GM21360 (cell line): ENCODE results near the gene TEDC1.

ENCODE experiments used
- ATAC-seq: cut with Tn5 transposase; IDR thresholded peaks from one replicate; pipeline ENCODE4 v1.9.1; 2021; ENCODE audit warnings: mild to moderate bottlenecking, moderate library complexity; ENCODE audit not compliant: unreplicated experiment

Gene TEDC1

GRCh38 chr14:105473033-105473676, 17.9 kb upstream of the TEDC1 start:
- ATAC-seq = no peak

- no peak for ATAC-seq
These were observed 17.2 kb upstream of the TEDC1 start for GRCh38 chr14:105473677-105474482.

GRCh38 chr14:105474483-105475268, 16.4 kb upstream of the TEDC1 start, which contains the start of gene CRIP2:
Gene CRIP2, plus strand, starts transcription at chr14:105474821. Its CDS starts 42 bp downstream, at chr14:105474863.
- ATAC-seq = no peak

DNA sequence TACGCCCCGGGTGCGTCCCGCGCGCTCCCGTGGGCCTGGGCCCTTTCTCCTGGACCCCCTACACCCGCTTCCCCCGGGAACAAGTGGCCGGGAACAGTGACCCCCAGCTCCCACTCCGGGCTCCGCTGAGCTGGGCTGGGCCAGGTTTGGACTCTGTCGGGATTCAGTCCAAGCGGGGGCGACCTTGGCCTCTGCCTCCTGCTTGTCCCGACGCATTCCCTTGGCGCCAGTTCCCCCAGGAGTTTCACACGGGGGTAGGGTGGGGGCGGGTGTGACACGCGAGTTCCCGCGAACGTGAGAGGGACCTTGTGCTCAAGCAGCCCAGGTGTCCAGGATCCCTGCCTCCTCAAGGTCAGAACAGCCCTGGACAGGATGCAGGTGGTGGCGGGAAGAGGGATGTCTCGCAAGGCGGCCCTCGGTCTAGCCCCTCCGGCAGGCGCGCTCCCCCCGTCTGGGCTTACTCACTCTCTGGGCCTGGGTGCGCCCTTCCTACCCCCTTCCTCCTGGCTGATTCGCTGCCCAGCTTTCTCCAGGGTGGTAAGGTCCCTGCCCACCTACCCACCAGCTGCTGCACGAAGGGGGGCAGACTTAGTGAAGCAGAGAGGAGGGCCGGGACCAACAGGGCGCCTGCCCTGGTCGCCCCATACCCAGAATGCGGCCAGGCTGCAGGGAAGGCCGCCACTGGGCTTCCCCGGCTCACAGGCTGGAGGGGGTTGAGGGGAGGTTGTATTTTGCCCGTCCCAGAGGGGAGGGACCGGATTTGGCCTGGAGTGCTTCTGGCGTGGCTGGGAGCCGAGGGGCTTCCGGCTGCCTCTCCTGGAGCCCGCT, 15.6 kb upstream of the TEDC1 start:
- ATAC-seq = no peak

DNA sequence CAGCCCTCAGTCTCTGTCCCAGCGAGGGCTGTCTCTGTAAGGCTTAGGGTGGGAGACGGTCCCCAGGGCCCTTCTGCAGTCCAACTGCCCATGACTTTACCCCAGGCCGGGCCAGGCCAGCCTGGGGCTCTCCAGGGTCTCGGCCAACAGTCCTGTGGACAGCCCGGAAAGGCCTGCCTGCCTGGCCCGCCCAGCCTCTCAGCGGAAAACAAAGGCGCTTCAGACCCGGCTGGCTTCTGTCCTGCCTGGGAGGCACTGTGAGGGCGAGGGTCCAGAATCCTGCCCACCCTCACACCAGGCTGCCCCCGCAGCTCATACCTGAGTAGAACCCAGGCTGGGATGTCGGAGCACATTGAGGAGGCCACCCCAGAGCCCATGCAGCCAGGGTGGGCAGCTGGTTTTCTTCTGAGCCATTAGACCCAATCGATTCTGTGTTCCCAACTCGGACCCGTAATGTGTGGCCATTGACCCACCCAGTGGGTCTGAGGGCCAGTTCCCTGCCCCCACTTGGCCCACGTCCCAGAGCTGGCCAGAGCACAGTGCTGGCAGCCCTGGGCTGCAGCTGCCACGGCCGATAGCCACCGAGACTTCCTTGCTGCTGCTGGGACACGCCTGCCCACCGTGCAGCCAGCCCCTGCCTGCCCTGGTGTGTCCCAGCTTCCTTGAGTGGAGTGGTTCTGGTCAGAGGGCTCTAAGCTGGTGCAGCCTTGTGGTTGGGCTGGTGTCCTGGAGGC, 14.8 kb upstream of the TEDC1 start:
- no peak for ATAC-seq

DNA sequence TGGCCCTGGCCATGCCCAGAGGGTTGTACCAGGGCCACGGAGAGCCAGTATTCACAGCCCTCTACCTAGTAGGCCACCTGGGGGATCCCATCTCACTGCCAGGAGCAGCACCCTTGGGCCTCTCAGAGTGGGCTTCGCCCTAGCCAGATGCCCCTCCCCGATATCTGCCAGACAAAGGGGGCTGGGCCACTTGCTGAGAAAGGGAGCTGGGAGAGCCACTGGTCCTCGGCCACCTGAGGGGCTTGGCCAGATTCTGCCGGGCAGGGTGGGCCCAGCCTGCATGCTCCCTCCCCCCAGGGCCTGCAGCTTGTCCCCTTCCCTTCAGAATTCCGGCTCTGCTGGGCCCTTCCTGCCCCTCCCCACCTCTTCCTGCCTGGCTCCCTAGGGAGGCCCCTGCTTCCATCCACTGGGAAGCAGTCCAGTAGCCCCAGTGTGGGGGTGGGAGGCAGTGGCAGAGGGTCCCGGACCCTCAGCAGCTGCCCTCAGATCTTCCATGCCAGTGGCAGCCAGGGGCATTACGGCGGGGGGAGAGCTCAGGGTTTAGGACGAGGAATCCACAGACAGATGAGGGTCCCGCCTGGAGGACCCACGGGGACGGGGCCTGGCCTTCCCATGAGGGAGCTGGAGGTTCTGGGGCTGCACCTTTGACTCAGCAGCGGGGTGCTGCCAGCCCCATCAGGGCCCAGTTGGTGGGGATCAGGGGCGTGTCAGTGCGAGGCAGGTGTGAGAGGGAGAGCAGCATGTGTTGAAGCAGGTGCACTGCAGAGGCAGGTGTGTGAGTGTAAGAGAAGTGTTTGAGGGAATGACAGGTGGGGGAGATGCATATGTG, 14.0 kb upstream of the TEDC1 start:
- no peak for ATAC-seq

DNA sequence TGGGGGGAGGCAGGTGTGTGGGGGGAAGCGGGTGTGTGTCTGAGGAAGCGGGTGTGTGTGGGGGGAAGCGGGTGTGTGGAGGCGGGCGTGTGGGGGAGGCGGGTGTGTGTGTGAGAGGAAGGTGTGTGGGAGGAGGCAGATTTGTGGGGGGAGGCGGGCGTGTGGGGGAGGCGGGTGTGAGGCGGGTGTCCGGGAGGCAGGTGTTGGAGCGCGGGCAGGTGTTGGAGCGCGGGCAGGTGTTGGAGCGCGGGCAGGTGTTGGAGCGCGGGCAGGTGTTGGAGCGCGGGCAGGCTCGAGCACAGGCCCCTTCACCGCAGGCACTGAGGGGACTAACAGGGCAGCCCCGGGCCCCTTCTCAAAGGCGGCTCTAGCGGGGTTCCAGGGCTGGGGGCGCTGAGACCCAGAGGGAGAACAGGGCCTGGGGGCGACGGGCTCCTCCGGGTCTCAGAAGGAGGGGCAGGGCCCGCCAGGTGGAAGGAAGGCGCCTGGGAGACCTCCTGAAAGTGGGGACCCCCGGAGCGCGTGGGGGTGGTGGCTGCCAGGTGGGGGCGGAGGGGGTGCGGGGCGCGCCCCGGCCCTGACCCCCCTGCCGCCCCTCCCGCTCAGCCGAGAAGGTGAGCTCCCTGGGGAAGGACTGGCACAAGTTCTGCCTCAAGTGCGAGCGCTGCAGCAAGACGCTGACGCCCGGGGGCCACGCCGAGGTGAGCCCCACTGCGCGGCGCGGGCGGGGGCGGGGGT, 13.2 kb upstream of the TEDC1 start:
- no peak for ATAC-seq

DNA sequence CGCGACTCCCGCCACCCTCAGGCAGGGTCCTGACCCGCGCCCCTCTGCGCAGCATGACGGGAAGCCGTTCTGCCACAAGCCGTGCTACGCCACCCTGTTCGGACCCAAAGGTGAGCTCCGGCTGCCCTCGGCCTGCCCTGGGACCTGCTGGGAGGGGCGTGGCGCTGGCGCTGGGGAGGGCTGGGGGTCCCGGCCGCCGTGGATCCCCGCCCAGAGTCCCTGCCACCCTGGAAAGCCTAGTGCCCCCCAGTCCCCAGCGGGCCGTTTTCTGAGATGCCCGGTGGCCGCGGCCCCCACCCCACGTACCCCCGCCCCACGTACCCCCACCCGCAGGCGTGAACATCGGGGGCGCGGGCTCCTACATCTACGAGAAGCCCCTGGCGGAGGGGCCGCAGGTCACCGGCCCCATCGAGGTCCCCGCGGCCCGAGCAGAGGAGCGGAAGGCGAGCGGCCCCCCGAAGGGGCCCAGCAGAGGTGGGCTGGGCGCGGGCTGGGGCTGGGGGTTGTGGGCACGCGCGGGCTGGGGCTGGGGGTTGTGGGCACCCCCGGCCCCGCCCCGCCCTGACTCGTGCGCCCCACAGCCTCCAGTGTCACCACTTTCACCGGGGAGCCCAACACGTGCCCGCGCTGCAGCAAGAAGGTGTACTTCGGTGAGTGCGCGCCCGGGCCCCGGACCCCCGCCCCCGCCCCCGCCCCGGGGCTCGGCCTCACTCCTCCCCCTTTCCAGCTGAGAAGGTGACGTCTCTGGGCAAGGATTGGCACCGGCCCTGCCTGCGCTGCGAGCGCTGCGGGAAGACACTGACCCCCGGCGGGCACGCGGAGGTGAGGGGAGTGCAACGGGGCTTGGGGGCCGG, 12.4 kb upstream of the TEDC1 start:
- no peak for ATAC-seq

DNA sequence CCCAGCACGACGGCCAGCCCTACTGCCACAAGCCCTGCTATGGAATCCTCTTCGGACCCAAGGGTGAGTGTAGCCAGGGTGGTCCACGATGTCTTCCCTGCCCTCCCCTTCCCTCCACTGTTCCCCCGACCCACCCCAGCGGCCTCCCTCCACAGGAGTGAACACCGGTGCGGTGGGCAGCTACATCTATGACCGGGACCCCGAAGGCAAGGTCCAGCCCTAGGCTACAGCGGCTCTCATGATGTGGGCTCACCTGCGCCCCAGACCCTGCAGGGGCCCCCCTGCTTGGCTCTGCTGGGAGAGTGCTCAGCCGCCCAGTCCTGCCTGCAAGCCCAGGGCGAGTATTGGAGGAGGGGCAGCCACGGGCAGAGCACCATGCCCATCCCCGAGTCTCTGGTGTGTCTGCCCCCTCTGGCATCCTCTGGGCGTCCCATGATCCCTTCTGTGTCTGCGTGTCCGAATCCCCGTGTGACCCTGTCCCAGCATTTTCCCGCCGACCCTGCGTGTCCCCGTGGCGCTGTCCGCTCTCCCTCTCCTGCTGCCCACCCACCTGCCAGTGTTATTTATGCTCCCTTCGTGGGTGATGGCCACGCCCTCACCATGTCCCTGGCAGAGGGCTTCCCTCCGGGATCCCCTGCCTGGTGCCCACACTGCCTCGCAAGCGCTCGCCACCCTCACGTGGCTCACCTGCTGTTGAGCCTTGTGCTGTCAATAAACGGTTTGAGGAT, 11.5 kb upstream of the TEDC1 start:
- no peak for ATAC-seq

DNA sequence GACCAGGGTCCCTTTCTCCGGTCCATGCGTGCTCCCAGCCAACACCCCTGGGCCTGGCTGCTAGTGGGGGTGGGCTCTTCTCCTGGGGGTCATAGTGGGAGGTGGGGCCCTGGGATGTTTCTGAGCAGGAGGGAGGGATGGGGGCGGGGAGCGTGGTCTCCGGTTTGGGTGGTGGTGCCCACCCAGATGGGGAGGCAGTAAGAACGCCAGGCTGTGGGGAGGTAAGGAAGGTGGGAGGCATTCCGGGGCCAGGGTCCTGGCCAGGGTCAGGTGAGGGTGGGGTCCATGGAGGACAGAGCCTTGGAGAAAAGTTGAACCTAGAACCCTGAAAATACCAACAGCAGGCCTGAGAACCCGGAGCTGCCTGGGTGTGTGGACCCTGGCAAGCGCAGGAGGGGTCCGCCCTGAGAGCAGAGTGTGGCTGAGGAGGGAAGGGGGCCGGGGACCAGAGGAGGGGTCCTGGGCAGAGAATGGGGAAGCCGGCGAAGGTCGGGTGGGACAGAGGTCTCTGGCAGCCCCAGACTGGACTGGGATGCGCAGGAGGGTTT, 10.8 kb upstream of the TEDC1 start:
- no peak for ATAC-seq

DNA sequence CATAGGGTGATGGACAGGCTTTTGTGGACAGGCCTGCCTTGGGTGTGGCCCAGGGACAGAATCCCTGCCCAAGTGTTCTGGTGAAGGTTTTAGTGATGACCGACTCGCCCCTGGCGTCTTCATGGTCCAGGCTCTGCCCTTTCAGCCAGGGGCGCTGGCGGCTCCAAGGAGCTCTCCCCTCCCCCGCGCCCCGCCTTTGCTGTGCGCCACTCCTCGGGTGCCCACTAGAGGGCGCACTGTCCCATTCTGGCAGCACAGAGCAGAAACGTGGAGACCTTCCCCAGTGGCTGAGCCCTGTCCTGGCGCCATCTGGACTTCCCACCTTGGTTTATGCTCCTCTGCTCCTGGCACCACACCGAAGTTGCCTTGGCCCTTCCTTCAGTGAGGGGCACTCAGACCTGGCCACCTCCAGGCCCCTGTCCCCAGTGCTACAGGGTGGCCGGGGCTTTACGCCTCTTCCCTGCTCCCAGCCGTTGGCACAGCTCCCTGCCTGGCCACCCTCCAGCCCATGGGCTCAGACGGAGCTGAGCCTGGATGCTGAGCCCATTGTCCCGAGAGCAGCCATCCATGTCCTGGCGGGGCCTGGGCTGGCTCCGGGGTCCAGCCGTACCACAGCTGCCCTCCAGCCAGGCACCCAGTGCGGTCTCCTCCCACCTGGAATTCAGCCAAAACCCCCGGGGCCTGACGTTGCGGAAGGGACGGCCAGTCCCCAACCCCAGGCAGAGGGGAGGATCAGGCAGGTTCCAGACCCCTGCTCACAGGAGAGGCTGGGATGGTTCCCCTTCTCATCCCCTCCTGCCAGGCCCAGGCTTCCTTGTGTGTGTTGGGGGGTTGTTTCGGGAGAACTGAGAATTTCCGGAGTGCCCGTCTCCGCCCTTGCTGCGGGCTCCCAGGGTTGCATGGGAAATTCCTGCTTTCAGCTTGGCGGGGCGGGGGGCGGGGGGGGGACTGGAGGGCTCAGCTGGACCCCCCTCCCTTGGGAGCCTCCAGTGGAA, 9.9 kb upstream of the TEDC1 start:
- peak; percentile 46 for ATAC-seq

GRCh38 chr14:105481886-105482457, 9.1 kb upstream of the TEDC1 start:
- ATAC-seq = peak; percentile 32

DNA sequence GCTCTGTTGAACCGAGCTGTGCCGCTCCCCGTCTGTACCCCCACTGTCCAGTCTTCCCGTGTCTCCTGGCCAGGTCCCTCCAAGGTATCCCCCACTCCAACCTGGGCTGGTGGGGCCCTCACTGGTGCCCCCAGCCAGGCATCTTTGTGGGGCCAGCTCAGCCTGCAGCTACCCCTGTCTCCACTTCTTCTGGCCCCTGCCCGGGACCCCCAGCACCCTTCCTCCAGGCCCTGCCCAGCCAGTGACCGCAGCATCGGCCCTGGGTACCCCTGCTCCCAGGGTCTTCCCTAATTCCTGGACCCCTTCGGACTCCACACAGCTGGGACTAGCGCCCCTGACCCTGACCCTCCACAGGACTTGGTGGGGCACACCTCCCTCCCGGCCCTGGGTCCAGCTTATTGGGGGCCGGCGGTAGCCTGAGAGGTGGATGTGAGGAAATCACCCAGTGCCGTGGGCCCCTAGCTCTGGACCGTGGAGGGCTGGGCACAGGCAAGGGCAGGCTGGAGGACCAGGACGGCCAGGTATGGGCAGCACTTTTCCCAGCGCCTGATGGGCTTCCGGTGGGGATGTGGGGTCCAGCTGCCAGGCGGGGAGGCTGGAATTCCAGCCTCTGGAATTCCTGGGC, 8.4 kb upstream of the TEDC1 start:
- no peak for ATAC-seq

- no peak for ATAC-seq
These were observed 7.6 kb upstream of the TEDC1 start for GRCh38 chr14:105483300-105484068.
